ENCODE results near the gene NMB.
"Not testable (repeated sequence)": the region's sequence is repeated elsewhere in the genome, so short reads cannot be mapped to it uniquely, and the experiment has no call there.

Gene NMB, protein sequence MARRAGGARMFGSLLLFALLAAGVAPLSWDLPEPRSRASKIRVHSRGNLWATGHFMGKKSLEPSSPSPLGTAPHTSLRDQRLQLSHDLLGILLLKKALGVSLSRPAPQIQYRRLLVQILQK

DNA sequence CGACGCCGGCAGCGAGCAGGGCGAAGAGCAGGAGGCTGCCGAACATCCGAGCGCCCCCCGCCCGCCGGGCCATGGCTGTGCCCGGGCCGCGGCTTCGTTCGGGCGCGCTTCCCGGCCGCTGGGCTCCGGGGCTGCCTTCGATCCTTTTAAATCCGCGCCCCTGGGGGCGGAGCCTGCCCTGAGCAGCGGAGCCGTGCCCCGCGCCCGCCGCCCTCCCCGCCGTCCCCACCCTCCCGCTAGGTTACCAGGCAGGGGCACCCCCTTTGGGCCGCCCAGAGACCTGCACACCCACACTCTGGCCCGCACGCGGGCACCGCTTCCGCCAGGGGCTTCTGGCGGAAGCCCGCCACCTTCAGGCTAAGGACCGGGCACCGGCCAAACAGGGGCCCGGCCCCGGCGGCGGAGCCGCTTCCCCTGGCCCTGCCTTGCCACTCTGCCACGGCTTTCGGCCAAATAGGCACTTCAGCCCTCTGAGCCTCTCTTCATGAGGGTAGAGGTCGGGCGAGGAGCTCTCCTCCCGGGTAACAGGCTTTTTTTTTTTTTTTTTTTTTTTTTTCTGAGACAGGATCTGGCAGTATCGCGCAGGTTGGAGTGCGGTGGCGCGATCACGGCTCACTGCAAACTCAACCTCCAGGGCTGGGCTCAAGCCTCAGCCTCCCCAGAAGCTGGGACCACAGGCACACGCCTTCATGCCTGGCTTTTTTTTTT lies at the start of gene NMB:
TSS of gene NMB (minus strand) at position 120 of the 708 bp plus-strand sequence. CDS start at position 73, 47 bp downstream.
- peak; percentile 79 for DNase-seq

DNA sequence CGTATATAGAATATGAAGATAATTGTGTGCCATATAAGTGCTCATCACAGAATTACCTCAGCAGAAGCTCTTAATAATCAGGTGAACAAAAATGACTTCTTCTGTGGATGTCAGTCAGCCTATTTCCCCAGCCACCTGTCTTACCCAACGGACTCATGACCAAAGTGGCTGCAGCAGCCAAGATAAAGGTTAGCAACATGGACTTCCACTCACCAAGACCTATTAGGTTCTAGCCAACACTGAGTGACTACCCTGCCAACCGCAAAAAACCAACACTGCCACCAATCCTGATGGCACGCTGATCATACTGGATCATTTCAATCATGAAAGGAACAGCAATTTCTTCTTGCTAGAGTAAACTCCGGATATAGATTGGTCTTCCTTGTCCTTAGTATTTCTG lies 45.8 kb upstream of the NMB start:
- DNase-seq, result no peak

DNA sequence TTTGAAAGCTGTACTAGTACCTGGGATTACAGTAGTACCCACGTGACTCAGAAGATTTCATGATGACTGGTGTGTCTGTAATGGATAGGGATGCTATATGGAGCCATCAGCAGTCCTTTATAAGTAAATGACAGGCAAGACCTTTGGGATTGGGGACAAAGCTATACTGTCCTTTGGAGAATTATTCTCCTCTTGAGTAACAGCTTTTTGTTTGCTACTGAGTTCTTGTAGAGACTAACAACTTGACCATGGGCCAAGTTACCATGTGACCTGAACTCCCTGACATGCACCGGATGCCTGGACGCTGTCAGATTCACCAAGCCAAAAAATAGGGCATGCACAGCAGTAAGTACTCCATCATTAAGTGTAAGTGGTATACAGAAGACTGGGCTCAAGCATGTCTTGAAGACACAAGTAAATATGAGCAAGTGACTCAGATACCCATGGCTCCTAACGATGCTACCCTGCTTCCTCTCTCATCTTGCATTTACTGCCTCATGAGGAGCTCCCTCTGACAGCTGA lies 45.0 kb upstream of the NMB start:
- DNase-seq, result no peak

DNA sequence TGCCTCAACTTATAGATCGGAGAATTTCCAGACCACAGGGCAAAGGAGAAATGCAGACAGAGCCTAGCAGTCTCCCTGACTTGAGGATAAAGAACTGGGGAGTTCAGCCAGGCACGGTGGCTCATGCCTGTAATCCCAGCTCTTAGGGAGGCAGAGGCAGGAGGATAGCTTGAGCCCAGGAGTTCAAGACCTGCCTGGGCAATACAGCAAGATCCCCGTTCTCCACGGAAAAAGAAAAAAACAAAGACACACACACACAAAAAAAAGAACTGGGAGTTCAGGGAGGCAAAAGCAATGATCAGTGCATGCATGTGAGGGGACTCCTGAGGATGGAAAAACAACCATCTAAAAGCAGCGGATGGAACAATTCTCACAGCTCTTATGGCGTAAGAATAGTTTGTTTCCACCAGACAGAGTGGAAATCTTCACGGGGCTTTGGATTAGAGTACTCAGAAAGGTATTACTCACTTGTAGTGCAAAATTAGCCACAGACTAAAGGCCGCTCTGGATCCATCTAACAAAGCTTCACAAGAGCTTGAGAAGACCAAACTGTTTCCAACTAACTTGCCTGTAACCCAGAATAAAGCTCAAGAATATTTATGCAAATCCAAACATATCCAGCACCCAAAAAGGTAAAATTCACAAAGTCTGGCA lies 41.7 kb upstream of the NMB start:
- no peak for DNase-seq

DNA sequence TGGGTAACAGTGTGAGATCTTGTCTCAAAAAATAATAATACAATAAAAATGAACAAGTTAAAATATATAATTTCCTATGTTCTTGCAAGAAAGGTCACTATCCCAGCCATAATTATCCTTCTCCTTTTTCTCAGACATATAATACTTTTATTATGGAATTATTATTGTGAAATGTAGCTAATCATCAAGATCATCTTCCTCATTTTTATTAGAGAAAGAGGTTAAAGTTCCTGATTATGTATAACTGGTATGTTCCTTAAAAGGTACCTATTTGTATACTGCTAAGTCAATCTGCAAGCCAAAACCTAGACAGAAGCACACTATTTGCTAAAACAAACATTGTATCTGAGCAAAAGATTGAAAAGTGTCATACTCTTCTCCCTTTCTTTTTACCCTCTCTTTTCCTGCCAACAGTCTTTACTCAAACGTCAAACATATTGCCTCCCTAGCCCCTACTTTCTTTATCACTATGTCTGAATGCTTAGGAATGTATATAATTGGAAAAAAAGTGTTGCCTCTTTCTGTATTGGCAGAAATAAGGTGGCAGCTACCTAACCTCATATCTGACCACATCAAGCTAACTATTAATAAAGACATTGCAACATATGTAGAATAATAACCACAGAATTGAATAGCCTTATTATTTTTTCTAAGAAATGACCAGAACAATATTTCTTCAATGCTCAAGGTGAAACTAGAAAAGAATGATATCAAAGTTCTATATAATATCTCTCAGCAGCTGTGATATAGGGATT lies 39.4 kb upstream of the NMB start:
- no peak for DNase-seq

DNA sequence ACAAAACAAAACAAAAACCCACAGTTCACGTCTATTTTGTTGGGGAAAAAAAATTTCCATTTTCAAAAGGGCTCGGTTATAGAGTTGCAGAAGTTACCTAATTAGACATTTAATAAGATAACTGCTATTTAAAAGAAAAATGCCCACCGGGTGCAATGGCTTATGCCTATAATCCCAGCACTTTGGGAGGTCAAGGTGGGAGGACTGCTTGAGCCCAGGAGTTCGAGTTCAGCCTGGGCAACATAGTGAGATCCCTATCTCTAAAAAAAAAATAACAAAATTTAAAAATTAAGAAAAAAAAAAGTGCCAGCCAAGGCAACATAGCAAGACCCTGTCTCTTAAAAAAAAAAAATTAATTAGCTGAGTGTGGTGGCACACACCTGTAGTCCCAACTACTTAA lies 38.8 kb upstream of the NMB start:
- DNase-seq, result no peak

DNA sequence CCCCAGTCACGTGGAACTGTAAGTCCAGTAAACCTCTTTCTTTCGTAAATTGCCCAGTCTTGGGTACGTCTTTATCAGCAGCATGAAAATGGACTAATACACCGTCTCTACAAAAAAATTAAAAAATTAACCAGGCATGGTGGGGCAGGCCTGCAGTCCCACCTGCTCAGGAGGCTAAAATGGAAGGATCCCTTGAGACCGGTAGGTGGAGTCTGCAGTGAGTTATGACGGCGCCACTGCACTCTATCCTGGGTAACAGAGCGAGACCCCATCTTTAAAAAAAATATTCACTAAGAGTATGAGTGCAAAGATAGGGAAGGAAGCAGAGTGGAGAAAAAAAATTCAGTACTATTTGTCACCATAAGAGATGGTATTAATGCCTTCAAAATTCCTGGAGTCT lies 32.3 kb upstream of the NMB start:
- DNase-seq, result no peak

DNA sequence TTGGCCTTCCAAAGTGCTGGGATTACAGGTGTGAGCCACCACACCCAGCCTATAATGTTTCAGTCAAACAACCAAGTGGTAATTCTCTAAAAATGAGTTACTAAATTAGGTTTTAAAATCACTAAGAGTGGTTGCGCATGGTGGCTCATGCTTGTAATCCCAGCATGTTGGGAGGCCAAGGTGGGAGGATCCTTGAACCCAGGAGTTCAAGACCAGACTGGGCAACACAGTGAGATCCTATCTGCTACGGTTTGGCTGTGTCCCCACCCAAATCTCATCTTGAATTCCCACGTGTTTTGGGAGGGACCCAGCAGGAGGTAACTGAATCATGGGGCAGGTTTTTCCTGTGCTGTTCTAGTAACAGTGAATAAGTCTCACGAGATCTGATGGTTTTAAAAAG lies 31.9 kb upstream of the NMB start:
- no peak for DNase-seq

DNA sequence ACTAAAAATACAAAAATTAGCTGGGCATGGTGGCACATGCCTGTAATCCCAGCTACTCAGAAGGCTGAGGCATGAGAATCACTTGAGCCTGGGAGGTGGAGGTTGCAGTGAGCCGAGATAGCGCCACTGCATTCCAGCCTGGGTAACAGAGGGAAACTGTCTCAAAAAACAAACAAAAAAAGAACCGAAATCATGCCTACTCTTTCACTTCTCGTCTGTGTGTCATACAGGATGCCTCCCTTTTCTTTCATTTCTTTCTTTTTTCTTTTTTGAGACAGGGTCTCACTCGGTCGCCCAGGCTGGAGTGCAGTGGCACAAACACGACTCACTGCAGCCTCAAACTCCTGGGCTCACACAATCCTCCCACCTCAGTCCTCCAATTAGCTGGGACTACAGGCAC lies 28.4 kb upstream of the NMB start:
- DNase-seq, result not testable (repeated sequence)

DNA sequence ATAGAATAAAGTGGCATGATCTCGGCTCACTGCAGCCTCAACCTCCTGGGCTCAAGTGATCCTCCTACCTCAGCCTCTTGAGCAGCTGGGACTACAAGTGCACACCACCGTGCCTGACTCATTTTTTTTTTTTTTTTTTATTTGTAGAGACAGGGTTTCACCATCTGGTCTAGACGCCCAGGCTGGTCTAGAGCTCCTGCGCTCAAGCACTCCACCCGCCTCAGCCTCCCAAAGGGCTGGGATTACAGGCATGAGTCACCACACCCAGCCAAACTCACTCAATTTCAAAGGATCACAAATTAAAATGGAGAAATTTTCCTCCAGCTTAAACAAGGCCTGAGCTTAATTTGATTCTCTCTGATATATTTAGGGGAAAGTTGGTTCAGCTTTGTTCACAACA lies 27.3 kb upstream of the NMB start:
- no peak for DNase-seq

DNA sequence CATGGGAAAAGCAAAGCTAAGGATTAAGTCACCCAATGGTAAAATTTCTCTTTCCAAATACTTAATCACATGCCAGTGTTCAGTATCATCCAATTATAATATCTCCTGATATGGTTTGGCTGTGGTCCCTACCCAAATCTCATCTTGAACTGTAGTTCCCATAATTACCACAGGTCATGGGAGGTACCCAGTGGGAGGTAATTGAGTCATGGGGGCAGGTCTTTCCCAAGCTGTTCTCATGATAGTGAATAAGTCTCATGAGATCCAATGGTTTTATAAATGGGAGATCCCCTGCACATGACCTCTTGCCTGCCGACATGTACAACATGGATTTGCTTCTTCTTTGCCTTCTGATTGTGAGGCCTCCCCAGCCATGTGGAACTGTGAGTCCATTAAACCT lies 26.1 kb upstream of the NMB start:
- no peak for DNase-seq

DNA sequence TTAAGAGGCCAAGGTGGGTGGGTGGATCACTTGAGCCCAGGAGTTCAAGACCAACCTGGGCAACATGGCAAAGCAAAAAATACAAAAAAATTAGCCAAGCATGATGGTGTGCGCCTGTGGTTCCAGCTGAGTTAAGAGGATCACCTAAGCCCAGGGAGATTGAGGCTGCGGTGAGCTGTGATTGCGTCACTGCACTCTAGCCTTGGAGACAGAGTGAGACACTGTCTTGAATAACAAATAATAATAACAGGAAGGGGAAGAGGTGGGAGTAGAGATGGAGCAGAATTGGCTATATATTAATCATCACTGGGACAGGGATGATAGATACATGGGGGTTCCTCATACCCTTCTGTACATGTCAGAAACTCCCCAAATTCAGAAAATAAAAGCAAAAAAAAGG lies 23.8 kb upstream of the NMB start:
- DNase-seq, result peak; percentile 44

DNA sequence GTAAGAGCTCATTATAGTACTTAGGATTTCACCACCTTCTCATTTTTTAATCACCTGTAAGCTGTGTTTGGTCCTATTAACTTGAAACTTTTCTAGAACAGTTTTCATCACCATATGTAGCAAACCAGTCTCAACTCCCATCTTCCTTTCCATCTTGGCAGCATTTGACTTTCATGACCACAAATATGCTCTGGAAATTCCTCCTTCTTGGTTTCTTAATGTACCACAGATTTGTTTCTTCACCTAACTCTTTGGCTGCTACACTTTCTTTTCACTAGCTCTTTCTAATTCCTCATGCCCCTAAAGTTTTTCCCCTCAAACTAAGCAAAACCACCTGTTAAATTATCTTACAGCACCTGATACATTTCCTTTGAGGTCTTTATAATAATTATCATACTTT lies 13.2 kb upstream of the NMB start:
- no peak for DNase-seq

DNA sequence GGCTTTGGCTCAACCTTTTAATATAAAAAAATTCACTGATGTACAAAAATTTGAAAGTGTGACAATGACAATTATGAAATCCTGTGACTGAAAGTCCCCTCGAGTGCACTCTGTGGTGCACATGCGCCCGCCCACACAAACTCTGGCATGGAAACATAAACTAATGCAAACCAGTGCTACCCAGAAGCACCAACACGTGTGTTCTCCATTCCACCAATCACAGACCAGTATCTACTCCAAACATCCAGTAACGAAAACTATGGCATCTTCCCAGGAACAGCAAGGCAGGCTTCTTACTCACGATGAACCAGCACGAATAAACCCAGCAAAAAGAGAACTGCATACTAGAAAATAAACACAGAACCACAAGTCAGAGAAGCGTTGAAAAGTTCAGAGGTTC lies 11.7 kb upstream of the NMB start:
- DNase-seq, result no peak

DNA sequence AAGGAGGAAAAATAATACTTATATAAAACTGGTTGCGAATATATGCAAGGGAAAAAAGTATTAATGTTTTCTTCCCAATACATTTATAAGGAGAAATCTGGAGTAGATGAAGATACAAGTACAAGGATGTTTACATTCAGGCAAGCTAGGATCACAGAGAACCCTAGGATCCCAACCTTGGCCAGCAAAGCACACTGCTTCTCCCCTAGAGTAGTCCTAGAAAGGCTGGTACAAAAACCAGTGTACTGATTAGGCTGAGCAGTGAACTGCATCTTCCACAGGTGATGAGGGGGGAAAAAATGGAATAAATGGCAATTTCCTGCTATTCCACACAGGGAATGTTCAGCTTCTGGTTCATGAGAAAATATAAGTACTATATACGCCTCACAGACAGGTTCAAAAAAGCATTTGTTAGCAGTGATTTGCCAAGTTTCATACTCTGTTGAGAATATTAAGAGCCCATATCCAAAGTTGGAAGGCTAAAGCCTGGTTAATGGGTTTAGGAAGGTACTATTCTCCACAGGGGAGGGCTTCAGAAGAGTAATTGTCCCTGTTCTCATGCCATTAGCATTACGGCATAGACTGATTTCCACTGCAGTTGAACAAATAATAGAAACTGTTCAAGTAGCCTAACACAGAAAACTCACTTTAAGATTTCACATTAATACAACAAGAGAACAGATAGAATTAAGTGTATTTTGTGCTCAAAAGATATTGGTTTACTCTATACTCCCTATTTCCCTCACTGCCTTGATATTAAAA lies 10.4 kb upstream of the NMB start:
- no peak for DNase-seq

DNA sequence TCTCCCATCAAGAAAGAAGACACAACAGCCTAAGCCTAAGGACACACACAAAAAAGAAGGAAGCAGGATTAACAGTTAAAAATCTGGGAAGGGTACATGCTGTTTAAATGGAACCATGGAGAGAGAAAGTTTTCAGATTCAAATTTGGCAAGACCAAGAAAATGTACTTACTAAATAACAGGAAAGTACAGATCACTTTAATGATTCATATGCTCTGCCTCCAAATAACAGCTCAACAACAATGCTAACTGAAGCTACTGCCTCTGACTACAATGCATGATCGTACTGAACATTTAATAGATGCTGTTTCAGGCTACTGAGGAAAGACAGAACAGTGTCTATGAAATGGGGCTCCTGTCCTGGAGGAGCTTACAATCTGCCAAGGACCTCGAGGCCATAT lies 8.4 kb upstream of the NMB start:
- no peak for DNase-seq

DNA sequence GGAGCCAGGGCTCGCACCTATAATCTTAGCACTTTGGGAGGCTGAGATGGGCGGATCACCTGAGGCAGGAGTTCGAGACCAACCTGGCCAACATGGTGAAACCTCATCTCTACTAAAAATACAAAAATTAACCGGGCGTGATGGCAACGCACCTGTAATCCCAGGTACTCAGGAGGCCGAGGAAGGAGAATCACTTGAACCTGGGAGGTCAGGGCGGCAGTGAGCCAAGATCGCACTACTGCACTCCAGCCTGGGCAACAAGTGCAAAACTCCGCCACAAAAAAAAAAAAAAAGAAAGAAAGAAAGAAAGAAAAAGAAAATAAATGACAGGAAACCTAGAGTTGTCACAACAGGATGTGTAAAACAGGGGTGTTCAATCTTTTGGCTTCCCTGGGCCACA lies 3.0 kb upstream of the NMB start:
- no peak for DNase-seq

DNA sequence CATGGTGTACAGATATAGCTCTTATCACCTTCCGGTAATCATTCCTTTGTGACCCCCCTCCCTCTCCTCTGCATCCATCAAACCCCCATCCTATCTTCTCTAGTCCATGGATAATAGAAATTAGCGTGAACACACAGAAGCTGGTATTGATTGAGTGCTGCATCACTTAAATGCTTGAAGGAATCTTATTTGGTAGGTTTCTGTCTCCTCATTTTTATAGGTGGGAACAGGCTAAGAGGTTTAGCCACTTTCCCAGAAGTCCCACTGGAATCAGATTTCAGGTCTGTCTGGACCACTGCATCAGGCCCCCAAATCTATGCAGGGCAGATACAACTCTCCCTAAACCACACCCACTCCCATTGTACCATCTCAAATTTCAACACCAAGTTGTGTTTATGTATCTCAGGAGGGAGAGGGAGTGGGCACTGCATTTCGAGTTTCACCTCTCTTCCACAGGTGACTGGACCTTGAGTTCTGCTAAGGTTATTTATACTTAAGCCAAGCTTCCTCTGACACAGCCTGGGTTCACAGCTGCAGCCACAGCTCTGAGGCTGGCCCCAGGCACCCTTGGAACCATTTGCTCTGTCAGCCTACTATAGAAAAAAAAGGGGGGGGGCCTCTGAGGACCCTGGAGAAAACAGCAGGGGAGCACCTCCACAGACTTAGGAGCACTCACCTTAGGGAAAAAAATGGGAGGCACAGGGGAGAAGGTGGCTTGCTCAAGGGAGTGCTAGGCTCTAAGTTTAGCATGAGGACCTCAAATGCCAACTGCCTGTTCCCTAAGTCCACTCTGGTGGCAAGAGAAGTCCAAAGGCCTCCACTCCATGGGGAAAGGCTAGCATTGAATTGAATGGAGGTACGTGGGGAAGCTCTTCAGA lies 2.1 kb upstream of the NMB start:
- DNase-seq, result no peak

DNA sequence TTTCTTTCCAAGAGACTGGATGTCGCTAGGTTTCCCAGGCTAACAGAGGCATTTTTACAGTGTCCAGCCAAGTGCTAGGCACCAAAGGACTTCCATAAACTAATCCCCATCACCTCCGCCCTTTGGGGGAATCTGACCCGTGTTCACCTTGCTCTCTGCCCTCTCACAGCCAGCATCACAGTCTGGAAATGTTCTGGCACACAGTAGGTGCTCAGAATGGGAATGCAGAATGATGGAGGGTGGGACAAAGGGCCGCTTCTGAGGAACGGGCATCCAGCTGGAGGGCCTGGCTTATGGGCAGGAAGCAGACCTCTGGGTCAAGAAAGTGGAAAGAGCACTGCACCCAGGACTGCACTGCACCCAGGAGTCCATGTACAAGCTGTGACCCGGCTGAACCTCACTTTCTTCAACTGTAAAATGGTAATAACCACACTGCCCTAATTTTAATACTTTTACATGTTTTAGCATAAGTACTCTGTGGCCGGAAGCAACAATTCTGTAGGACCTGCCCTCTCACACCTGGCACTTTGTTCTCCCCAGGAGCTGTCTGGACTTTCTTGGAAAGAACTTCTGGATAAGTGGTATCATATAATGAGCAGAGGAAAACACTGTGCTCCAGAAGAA lies 901 bp upstream of the NMB start:
- DNase-seq, result no peak

DNA sequence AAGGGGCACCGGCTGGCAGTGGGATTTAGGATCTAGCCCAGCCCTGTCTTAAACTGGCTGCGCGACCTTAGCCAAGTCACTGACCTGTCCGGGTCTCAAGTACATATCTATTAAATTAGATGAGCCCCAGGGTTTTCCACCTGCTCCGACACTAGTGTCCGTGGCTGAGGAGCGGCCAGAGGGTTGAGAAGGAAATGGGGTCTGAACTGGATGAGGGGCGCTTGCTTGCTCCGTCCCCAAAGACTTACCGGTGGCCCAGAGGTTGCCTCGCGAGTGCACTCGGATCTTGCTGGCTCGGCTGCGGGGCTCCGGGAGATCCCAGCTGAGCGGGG lies 285 bp downstream of the NMB start:
- no peak for DNase-seq

DNA sequence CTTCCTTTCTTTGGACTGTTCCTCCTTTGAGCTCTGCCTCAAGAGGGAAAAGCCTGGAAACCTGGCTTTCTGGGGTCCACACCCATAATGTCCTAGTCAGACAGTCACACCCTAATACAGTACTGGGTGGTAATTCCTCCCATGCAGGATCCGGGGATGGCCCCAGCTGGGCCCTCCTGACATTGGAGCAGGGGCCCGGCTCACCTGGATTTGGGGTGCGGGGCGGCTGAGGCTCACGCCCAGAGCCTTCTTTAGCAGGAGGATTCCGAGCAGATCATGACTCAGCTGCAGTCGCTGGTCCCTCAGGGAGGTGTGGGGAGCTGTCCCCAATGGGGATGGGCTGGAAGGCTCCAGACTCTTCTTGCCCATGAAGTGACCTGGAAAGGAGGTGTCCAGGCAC lies 1.0 kb downstream of the NMB start:
- no peak for DNase-seq
